H1 (cell line): ENCODE measurements around the gene MBOAT2.

Experiments used
- CBX5 ChIP-seq: fragments of 300-800, 300-1000 bp; sonication (generic); IDR thresholded peaks from 2 replicates; pipeline ENCODE4 v1.7.1; 2016; ENCODE audit warnings: antibody characterized with exemption, low read length, low read depth
- EZH2 ChIP-seq: fragments of 200-600 bp; sonication (generic); IDR thresholded peaks from 2 replicates; pipeline ENCODE4 v1.7.1; 2012; ENCODE audit warnings: low read depth, mild to moderate bottlenecking, moderate library complexity, low read length, inconsistent platforms; ENCODE audit not compliant: severe bottlenecking
- HDAC2 ChIP-seq, 2 experiments: fragments of 300-600 bp in 1 of 2; sonication (generic) in 1 of 2; IDR thresholded peaks; 2 replicates each; pipeline ENCODE4 v1.6.1; 2011 to 2012; ENCODE audit warnings: low read depth in 2 of 2, low read length in 2 of 2, mild to moderate bottlenecking in 2 of 2, moderate library complexity in 2 of 2, borderline replicate concordance in 1 of 2, inconsistent platforms in 1 of 2
- KDM1A ChIP-seq: fragments of 200-600, 300-600 bp; sonication (generic); IDR thresholded peaks from 2 replicates; pipeline ENCODE4 v1.7.1; 2016; ENCODE audit warnings: mild to moderate bottlenecking, low read length, borderline replicate concordance
- POLR2A ChIP-seq, 2 experiments: IDR thresholded peaks; 1 replicate in 1 of 2; 2 replicates in 1 of 2; pipeline ENCODE4 v1.6.1; 2011; ENCODE audit warnings: low read depth in 2 of 2, low read length in 2 of 2, mild to moderate bottlenecking in 2 of 2; ENCODE audit errors: control extremely low read depth in 1 of 2
- POU5F1 ChIP-seq: IDR thresholded peaks from 2 replicates; pipeline ENCODE4 v1.6.1; 2011; ENCODE audit warnings: low read depth, mild to moderate bottlenecking, low read length, moderate library complexity
- RBBP5 ChIP-seq: IDR thresholded peaks from 2 replicates; pipeline ENCODE4 v1.7.1; 2012; ENCODE audit warnings: low read depth, mild to moderate bottlenecking, inconsistent platforms, low read length, moderate library complexity, borderline replicate concordance
- SAP30 ChIP-seq: fragments of 300-600 bp; sonication (generic); IDR thresholded peaks from 2 replicates; pipeline ENCODE4 v1.7.1; 2012; ENCODE audit warnings: low read length, moderate library complexity, mild to moderate bottlenecking, inconsistent platforms; ENCODE audit not compliant: insufficient read depth, insufficient replicate concordance
- TEAD4 ChIP-seq: IDR thresholded peaks from 2 replicates; pipeline ENCODE4 v1.6.1; 2012; ENCODE audit warnings: low read depth, low read length, inconsistent platforms, mixed read lengths
- ZNF274 ChIP-seq: IDR thresholded peaks from 2 replicates; pipeline ENCODE4 v1.7.0; 2012; ENCODE audit warnings: low read length, borderline replicate concordance; ENCODE audit errors: extremely low read depth
- TF ChIP-seq, protein P1 (sequence below), 3 experiments: IDR thresholded peaks; 1 replicate in 2 of 3; 2 replicates in 1 of 3; pipeline versions ENCODE4 v1.5.1 to v1.6.1; 2011; ENCODE audit warnings: low read length in 3 of 3, mild to moderate bottlenecking in 3 of 3, inconsistent platforms in 2 of 3, low read depth in 1 of 3, moderate library complexity in 1 of 3; ENCODE audit not compliant: insufficient read depth in 1 of 3; ENCODE audit errors: control extremely low read depth in 1 of 3
- TF ChIP-seq, protein P2 (sequence below): IDR thresholded peaks from 2 replicates; pipeline ENCODE4 v1.6.1; 2012; ENCODE audit warnings: inconsistent platforms

DNA sequence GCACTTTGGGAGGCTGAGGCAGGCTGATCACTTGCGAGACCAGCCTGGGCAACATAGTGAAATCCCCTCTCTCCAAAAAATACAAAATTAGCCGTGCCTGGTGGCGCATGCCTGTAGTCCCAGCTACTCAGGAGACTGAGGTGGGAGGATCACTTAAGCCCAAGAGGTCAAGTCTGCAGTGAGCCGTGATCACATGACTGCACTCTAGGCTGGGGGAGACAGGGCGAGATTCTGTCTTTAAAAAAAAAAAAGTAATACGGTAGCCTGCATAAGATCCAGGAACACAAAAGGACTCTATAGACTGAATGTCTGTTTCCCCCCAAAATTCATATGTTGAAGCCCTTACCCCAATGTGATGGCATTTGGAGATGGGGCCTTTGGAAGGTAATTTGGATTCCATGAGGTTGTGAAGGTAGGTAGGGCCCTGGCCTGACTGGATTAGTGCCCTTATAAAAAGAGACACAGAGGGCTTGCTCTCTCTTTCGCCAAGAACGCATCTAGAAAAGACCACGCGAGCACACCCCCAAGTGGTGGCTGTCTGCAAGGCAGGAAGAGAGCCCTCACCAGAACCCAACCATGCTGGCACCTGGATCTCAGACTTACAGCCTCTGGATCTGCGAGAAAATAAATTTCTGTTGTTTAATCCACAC lies 17.0 kb downstream of the MBOAT2 start:
- TF ChIP-seq, protein P1, sequence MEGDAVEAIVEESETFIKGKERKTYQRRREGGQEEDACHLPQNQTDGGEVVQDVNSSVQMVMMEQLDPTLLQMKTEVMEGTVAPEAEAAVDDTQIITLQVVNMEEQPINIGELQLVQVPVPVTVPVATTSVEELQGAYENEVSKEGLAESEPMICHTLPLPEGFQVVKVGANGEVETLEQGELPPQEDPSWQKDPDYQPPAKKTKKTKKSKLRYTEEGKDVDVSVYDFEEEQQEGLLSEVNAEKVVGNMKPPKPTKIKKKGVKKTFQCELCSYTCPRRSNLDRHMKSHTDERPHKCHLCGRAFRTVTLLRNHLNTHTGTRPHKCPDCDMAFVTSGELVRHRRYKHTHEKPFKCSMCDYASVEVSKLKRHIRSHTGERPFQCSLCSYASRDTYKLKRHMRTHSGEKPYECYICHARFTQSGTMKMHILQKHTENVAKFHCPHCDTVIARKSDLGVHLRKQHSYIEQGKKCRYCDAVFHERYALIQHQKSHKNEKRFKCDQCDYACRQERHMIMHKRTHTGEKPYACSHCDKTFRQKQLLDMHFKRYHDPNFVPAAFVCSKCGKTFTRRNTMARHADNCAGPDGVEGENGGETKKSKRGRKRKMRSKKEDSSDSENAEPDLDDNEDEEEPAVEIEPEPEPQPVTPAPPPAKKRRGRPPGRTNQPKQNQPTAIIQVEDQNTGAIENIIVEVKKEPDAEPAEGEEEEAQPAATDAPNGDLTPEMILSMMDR (IDR thresholded peaks at IDR 0.05; ENCODE audit: control extremely low read depth in 1 of 3, insufficient read depth in 1 of 3, low read depth in 1 of 3, low read length in 3 of 3) = peak; percentile 74 to 80 (median 77)
- TF ChIP-seq ZNF274 (no peak), POU5F1 (no peak), TEAD4 (no peak), RBBP5 (no peak), POLR2A (IDR thresholded peaks at IDR 0.05; ENCODE audit: control extremely low read depth in 1 of 2, low read depth in 2 of 2, low read length in 2 of 2) (no peak), EZH2 (no peak), CBX5 (no peak), KDM1A (no peak), HDAC2 (IDR thresholded peaks at IDR 0.05; ENCODE audit: borderline replicate concordance in 1 of 2, low read depth in 2 of 2, low read length in 2 of 2) (no peak), SAP30 (no peak)
- TF ChIP-seq, protein P2, sequence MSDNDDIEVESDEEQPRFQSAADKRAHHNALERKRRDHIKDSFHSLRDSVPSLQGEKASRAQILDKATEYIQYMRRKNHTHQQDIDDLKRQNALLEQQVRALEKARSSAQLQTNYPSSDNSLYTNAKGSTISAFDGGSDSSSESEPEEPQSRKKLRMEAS = no peak
